Right cardiac atrium (tissue), 5 donors: ENCODE results near the gene MRPL21. TPM values are rescaled to one million over a fixed set of nuclear protein-coding genes. Genes with fewer than 3 reads are reported as not detected.
A peak's percentile ranks its signal among the peaks of the same experiment; 100 is the strongest.

Experiments used
- ATAC-seq, 2 donors: fragments of 200-7000 bp; cut with Tn5 transposase; one replicate each; pipeline versions ENCODE4 v1.8.0 to v1.9.1; 2020; ENCODE audit warnings: moderate library complexity in 2 of 2, mild to moderate bottlenecking in 1 of 2
- DNase-seq, 3 donors: peaks; one replicate each; pipeline ENCODE4 v3.0.0-alpha.2; 2020
- H3K27ac ChIP-seq: one replicate; pipeline ENCODE4 v1.5.1; 2013; ENCODE audit warnings: mild to moderate bottlenecking, low read length, control low read depth, moderate library complexity
- H3K27me3 ChIP-seq: one replicate; pipeline ENCODE4 v1.6.1; 2013; ENCODE audit not compliant: control insufficient read depth, insufficient read depth
- H3K4me1 ChIP-seq: one replicate; pipeline ENCODE4 v1.6.1; 2013; ENCODE audit warnings: low read length; ENCODE audit not compliant: control insufficient read depth, insufficient read depth
- H3K4me3 ChIP-seq: one replicate; pipeline ENCODE4 v1.5.1; 2013; ENCODE audit warnings: low read length, control low read depth
- H3K9me3 ChIP-seq: one replicate; pipeline ENCODE4 v1.6.1; 2013; ENCODE audit warnings: low read length; ENCODE audit not compliant: control insufficient read depth
- WGBS: extraction: QIAGEN DNeasy Blood & Tissue Kit; methylation state at CpG from one replicate; pipeline ENCODE4 v1.1.7; 2013; 5-methylcytosine and 5-hydroxymethylcytosine counted together
- intact Hi-C, 4 donors: fragments of 100-400 bp; cut with DNase I; formaldehyde crosslinking; loops; one replicate each; pipeline versions ENCODE4 v1.11.0 to v1.14.0; 2022 to 2023
- polyA plus RNA-seq: library from polyadenylated mRNA; stranded (reverse); fragments of 200-250 nt; gene quantifications from one replicate; pipeline ENCODE4 v1.2.3, GENCODE V29; 2013
- total RNA-seq, 4 donors: library from RNA; stranded (reverse); fragmentation: NEBNext Ultra II Directional; extraction: Animal tissue kit (Norgen Biotek cat#: 25700); gene quantifications; one replicate each; pipeline ENCODE4 v1.2.1, GENCODE V29; 2021
- donor health status: healthy with polysubstance abuse.
- donor health status: DM: no; HTN: yes; CAD: no.
- donor health status: DM: no; HTN: no; CAD: no.
- donor health status: DM: no; HTN: yes; CAD: no; lungs with severe emphysema.
- donor health status: DM: yes; HTN: yes; CAD: no.

The MRPL21 gene
- total and polyA plus RNA-seq, 5 donors, result 57.3 to 144 (median 82.9) TPM

DNA sequence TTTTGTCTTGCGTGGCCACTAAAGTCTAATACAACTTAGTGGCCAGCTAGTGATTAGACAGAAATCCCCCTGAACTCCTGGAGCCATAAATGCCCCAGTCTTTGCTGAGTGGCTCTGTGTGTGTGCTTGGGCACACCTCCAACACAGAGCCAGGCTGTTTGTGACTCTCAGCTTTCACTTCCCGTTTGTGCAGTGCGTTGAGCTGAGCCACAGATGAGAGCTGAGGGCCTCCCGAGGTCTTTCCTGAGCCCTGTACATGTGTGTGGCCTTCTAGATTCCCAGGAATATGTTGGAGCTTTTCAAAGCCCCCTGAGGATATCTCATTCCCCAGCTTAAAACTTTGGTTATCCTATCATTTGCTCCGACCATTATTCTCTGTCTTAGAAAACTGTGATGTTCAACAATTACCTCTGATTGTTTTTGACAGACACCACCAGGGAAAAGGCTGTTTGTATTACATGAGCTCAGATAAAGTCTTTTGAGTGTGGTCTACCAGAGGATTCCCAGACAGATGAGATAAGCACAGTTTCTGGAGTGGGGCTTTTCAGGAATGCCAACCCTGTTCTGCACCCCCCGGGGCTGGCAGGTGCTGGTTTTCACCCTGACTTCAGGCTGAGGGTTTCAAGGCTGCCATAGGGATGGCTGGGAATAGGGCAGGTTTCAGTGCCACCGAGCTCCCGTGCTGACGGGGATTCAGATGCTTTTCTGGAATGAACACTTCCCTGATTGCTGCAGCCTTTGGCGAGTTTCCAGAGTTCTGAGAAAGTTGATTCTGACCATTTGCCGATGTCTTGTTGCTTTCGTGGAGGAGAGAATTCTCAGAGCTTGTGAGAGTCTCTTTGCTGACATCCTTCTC, 23.9 kb upstream of the MRPL21 start:
- WGBS, result 44% methylated on average over 12 of the region's 12 CpGs

DNA sequence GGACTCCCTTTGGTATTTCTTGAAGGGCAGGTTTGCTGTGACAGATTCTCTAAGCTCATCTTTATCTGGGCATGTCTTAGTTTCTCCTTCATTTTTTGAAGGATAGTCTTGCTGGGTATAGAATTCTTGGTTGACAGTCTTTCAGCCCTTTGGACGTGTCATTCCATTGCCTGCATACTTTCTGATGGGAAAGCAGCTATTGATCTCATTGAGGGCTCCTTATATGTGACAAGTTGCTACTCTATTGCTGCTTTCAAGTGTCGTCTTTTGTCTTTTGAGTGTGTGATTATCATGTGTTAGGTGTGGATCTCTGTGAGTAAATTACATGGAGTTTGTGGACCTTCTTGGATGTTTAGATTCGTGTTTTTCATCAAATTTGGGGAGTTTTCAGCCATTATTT, 22.0 kb upstream of the MRPL21 start:
- Histone ChIP-seq H3K27ac (no peak overlapping the region), H3K27me3 (no peaks in the 10 kb centered on the region), H3K4me3 (no peak overlapping the region), H3K4me1 (peaks cover 4% of the 10 kb centered on the region), H3K9me3 (no peaks in the 10 kb centered on the region)
- DNase-seq, result no peak
- WGBS, result 97% methylated on average over 3 of the region's 3 CpGs
- no peak for ATAC-seq
- intact Hi-C loops, result no loop called here

More for the DNA sequence above, 23.9 kb upstream of the MRPL21 start:
- Histone ChIP-seq H3K9me3 (no peaks in the 10 kb centered on the region), H3K4me1 (peaks cover 4% of the 10 kb centered on the region), H3K4me3 (no peak overlapping the region), H3K27me3 (no peaks in the 10 kb centered on the region), H3K27ac (no peak overlapping the region)
- DNase-seq (peak in 1 of 3 donors; percentile 38), ATAC-seq (peak; percentile 40 to 49)
- intact Hi-C loops, result no loop called here

DNA sequence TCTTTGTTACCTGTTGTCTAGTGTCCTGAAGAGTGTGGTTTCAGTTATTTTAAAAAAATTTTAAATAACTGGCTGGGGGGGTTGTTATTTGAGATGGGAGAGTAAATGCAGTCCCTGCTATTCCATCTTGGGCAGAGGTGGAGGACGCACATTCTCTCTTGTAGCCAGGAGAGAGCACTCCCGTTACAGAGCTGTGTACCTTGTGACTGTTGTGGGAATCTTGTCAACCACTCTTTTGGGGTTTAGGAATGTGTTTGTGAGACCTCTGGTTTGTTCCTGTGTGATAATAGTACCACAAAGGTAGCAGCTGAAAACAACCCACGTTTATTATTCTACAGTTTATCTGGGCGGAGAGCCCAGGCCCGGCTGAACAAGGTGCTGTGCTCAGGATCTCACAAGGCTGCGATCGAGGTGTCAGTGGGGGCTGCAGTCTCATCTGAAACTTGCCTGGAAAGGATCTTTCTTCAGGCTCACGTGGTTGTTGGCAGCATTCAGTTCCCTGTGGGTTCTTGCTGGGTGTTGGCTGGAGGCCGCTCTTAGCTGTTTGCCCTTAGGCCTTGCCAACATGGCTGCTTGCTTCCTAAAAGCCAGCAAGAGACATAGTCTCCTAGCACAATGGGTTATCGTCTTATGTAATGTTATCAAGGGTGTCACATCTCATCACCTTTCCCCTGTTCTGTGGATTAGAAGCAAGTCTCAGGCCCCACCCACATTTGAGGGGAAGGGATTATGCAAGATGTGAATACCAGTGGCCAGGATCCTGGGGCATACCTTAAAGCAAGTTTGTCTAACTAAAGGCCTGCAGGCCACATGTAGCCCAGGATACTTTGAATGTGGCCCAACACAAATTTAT, 20.7 kb upstream of the MRPL21 start:
- Histone ChIP-seq H3K4me1 (peaks cover 4% of the 10 kb centered on the region), H3K27ac (peak overlapping the region; percentile 16), H3K27me3 (no peaks in the 10 kb centered on the region), H3K4me3 (no peak overlapping the region), H3K9me3 (no peaks in the 10 kb centered on the region)
- intact Hi-C loops, result no loop called here
- DNase-seq (no peak), ATAC-seq (peak in 1 of 2 donors; percentile 49)
- WGBS, result 80% methylated on average over 10 of the region's 10 CpGs

DNA sequence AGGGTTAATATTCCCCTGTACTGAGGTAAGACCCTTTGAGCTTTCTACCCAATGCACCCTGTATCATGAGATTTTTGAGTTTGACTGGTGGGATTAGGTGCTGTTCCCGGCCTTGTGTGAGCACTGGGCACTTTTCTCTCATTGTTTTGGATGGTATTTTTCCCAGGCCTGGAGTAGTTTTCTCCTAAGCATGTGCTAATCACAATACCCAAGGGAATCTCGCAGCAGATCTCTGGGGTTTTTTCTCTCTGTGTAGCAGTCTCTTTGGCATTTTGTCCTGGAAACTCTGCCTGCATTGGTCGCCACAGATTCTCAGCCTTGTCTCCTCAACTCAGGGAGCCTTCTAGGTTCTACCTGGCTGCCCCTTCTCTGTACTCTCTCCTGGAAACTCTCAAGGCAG, 20.0 kb upstream of the MRPL21 start:
- Histone ChIP-seq H3K27ac (no peak overlapping the region), H3K4me3 (no peak overlapping the region), H3K9me3 (no peaks in the 10 kb centered on the region), H3K4me1 (peaks cover 4% of the 10 kb centered on the region), H3K27me3 (no peaks in the 10 kb centered on the region)
- 90% methylated on average over 3 of the region's 3 CpGs for WGBS
- intact Hi-C loops, result no loop called here
- ATAC-seq (no peak), DNase-seq (no peak)

DNA sequence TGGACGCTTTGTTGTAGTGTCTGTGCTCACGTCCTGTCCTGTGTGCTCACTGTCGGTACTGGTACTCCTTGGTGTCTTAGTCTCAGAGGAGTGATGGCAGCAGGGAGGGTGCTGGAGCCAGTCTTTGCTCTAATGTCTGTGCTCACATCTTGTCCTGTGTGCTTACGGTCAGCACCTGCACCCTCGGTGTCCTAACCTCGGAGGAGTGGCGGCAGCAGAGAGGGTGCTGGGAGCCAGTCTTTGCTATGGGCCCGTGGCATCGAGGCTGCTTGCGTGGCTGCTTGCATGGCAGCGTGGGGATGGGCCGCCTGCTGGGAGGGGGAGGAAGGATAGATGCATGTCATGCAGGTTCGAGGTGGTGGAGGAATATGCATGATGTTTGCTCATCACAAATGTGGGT, 12.8 kb upstream of the MRPL21 start:
- Histone ChIP-seq H3K4me3 (no peak overlapping the region), H3K4me1 (no peaks in the 10 kb centered on the region), H3K27ac (no peak overlapping the region), H3K27me3 (no peaks in the 10 kb centered on the region), H3K9me3 (no peaks in the 10 kb centered on the region)
- ATAC-seq (no peak), DNase-seq (no peak)
- intact Hi-C loops, result no loop called here
- 93% methylated on average over 13 of the region's 13 CpGs for WGBS

DNA sequence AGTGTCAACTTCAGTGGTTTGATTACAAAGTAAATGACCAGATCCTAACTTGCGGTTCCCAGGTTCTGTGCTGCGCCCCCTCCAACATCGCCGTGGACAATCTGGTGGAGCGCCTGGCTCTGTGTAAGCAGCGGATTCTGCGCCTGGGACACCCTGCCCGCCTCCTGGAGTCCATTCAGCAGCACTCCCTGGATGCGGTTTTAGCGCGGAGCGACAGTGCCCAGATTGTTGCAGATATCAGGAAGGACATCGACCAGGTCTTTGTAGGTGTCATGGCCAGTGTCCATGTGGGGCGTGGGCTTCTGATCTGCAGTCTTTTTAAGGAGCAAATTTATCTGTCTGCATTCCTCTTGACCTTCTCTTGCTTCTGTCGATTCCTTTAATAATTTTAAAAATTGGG, 11.1 kb upstream of the MRPL21 start:
- H3K27ac ChIP-seq, result no peak overlapping the region
- 97% methylated on average over 15 of the region's 15 CpGs for WGBS
- ATAC-seq, result no peak

DNA sequence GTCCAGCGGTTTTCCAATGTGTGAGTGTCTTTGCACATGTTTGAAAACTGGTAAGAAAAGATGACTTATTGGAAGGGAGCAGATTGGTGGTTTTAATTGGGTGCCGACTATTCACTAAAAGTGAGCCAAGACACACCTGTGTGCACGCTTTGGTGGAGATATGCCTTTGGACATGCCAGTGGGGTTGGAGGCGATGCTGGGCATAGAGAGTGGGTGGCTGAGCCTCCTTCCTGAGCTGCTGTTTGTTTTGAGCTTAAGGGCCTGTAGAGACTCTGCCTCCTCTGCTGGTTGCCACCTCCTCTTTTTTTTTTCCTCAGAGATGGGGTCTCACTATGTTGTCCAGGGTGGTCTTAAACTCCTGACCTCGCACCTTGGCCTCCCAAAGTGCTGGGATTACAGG, 9.6 kb upstream of the MRPL21 start:
- H3K4me3 ChIP-seq, result no peak overlapping the region
- H3K9me3 ChIP-seq, result no peaks in the 10 kb centered on the region
- H3K27me3 ChIP-seq, result no peaks in the 10 kb centered on the region
- H3K27ac ChIP-seq, result no peak overlapping the region
- H3K4me1 ChIP-seq, result no peaks in the 10 kb centered on the region
- ATAC-seq, result no peak
- 94% methylated on average over 5 of the region's 5 CpGs for WGBS
- intact Hi-C loops, result no loop called here
- no peak for DNase-seq

More for the DNA sequence above, 11.1 kb upstream of the MRPL21 start:
- Histone ChIP-seq H3K27me3 (no peaks in the 10 kb centered on the region), H3K4me3 (no peak overlapping the region), H3K9me3 (no peaks in the 10 kb centered on the region), H3K4me1 (no peaks in the 10 kb centered on the region)
- peak in 1 of 3 donors; percentile 38 for DNase-seq
- intact Hi-C loops, result no loop called here

DNA sequence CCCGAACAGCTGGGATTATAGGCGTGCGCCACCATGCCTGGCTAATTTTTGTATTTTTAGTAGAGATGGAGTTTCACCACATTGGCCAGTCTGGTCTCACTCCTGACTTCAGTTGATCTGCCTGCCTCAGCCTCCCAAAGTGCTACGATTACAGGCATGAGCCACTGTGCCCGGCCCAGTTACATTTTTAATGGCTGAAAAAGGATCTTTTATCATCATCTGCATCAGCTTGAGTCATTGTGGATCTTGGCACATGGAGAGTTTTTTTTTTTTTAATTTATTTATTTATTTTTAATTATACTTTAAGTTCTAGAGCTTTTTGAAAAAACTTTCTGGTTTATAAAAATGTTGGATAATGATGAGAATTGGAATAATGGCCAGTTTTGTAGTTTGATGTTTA, 8.6 kb upstream of the MRPL21 start:
- ATAC-seq (no peak), DNase-seq (no peak)
- Histone ChIP-seq H3K4me3 (no peak overlapping the region), H3K4me1 (no peaks in the 10 kb centered on the region), H3K9me3 (no peaks in the 10 kb centered on the region), H3K27ac (no peak overlapping the region), H3K27me3 (no peaks in the 10 kb centered on the region)
- 91% methylated on average over 5 of the region's 5 CpGs for WGBS
- intact Hi-C loops, result no loop called here

DNA sequence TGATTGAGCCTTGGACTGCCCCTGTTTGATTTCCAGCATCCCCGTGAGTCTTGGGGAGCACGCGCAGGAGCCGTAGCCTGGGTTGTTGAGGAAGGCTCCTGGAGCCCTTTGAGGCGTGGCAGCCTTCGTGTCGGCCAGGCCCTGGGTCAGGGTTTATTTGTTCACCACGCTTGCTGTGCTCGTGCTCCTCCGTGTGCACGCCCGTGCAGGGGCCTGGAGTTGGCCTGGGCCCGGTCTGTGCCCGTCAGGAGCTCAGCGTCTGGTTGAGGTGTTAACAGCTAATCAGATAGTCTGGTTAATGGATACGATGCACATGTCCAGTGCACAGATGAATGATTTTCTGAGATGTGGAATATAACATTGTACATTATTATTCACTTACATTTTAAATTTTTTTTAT, 8.1 kb upstream of the MRPL21 start:
- ATAC-seq, result no peak
- no peak for DNase-seq
- Histone ChIP-seq H3K27ac (no peak overlapping the region), H3K4me3 (no peak overlapping the region), H3K9me3 (no peaks in the 10 kb centered on the region), H3K27me3 (no peaks in the 10 kb centered on the region), H3K4me1 (no peaks in the 10 kb centered on the region)
- WGBS, result 88% methylated on average over 16 of the region's 16 CpGs
- intact Hi-C loops, result no loop called here

DNA sequence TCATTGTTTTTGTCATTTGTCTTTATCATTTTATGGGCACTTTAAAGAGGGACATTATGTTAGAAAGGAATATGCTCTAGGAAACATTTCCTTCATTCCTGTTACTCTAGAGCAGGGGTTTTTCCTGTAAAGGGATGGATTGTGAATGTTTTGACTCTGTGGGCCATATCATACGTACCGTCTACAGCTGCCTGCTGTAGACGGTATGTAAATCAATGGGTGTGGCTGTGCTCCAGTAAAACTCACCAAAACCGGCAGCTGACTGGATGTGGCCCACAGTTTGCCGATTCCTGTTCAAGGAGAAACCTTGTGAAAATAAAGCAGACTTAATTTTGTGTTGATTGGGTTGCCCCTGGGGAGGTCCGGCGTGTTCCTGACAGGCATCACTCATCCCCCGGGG, 7.3 kb upstream of the MRPL21 start:
- H3K27ac ChIP-seq, result no peak overlapping the region
- H3K27me3 ChIP-seq, result no peaks in the 10 kb centered on the region
- no peaks in the 10 kb centered on the region for H3K4me1 ChIP-seq
- DNase-seq, result no peak
- H3K9me3 ChIP-seq, result no peaks in the 10 kb centered on the region
- no peak for ATAC-seq
- H3K4me3 ChIP-seq, result no peak overlapping the region
- 79% methylated on average over 8 of the region's 8 CpGs for WGBS
- intact Hi-C loops, result no loop called here

DNA sequence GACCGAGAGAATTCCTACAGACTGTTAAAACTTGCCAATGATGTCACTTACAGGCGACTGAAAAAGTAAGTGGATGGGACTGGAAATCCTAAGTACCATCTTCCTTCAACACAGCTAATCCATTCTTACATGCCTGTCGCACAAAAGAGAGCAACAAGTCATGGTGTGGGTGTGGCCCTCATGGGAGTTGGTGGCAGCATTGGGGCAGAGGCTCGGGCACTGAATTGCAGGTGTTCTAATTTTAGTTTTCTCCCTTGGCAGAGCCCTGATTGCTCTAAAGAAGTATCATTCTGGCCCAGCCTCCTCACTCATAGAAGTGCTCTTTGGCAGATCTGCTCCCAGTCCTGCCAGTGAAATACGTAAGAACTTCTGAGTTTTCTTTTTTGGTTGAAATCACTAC, 4.6 kb upstream of the MRPL21 start:
- Histone ChIP-seq H3K27ac (no peak overlapping the region), H3K4me3 (no peak overlapping the region), H3K9me3 (no peaks in the 10 kb centered on the region), H3K4me1 (peaks cover 3% of the 10 kb centered on the region), H3K27me3 (no peaks in the 10 kb centered on the region)
- intact Hi-C loops, result loop anchor here in 3 of 4 donors (10.0 kb wide), 2 partner anchors 137 to 177 kb away; partner anchors contain the start of gene TPCN2 (in 2 of the 3)
- DNase-seq (no peak), ATAC-seq (peak in 1 of 2 donors; percentile 30)
- WGBS, result 79% methylated on average over 5 of the region's 5 CpGs
